GF-D8 (cell line): ENCODE measurements around the gene NFASC.

Experiments
- DNase-seq: peaks from one replicate; lab custom pipeline; 2025; lab: John Stamatoyannopoulos, UW

Gene NFASC

GRCh38 chr1:205041998-205042910 is 171.6 kb downstream of the NFASC start:
- DNase-seq = no peak

GRCh38 chr1:205042911-205043806 is 172.5 kb downstream of the NFASC start, which contains the start of gene CNTN2:
Gene CNTN2 (plus strand): TSS chr1:205043212. CDS start chr1:205053186, 9,974 bp downstream.
- no peak for DNase-seq

- DNase-seq = no peak
Measured at GRCh38 chr1:205043866-205044265, 173.2 kb downstream of the NFASC start.

- no peak for DNase-seq
Measured at GRCh38 chr1:205044741-205045140, 174.1 kb downstream of the NFASC start.

- DNase-seq = no peak
Measured at GRCh38 chr1:205045146-205045545, 174.5 kb downstream of the NFASC start.

- no peak for DNase-seq
Measured at GRCh38 chr1:205046870-205047269, 176.2 kb downstream of the NFASC start.

- no peak for DNase-seq
Measured at GRCh38 chr1:205047764-205048231, 177.1 kb downstream of the NFASC start.

- DNase-seq = no peak
Measured at GRCh38 chr1:205048382-205048781, 177.7 kb downstream of the NFASC start.

- DNase-seq = no peak
Measured at GRCh38 chr1:205049479-205049878, 178.8 kb downstream of the NFASC start.

- DNase-seq = no peak
Measured at GRCh38 chr1:205052690-205053089, 182.0 kb downstream of the NFASC start.

- no peak for DNase-seq
Measured at GRCh38 chr1:205053296-205053695, 182.6 kb downstream of the NFASC start.

- DNase-seq = no peak
Measured at GRCh38 chr1:205054013-205054412, 183.4 kb downstream of the NFASC start.

GRCh38 chr1:205056188-205056611 is 185.5 kb downstream of the NFASC start:
- DNase-seq = no peak

- no peak for DNase-seq
Measured at GRCh38 chr1:205056956-205057568, 186.4 kb downstream of the NFASC start.

GRCh38 chr1:205057808-205058575 is 187.3 kb downstream of the NFASC start:
- DNase-seq = no peak

GRCh38 chr1:205058853-205059252 is 188.2 kb downstream of the NFASC start:
- no peak for DNase-seq

GRCh38 chr1:205059660-205060059 is 189.0 kb downstream of the NFASC start:
- no peak for DNase-seq

- no peak for DNase-seq
Measured at GRCh38 chr1:205060746-205061145, 190.1 kb downstream of the NFASC start.

- no peak for DNase-seq
Measured at GRCh38 chr1:205061227-205061626, 190.6 kb downstream of the NFASC start.

GRCh38 chr1:205061665-205062069 is 191.0 kb downstream of the NFASC start:
- DNase-seq = no peak

- DNase-seq = no peak
Measured at GRCh38 chr1:205062319-205062718, 191.7 kb downstream of the NFASC start.
